ENCODE data around the gene CCDC93. TPM values are rescaled to one million over a fixed set of nuclear protein-coding genes. Genes with fewer than 3 reads are reported as not detected.

Gene CCDC93
- total and polyA plus RNA-seq, 10 of the 15 experiments (the other 5 are each of a cell fraction or from before 2014, with no cell fraction given): 3.6 to 27.2 (median 13.5) TPM

- TF ChIP-seq LARP7 (IDR thresholded peaks at IDR 0.05): no peak
- TF ChIP-seq PAX5 (IDR thresholded peaks at IDR 0.05; ENCODE audit: borderline replicate concordance, low read depth, low read length): no peak
- no peak for TF ChIP-seq RBBP5 (conservative IDR thresholded peaks at IDR 0.05)
- peak; percentile 38 for TF ChIP-seq RAD21 (IDR thresholded peaks at IDR 0.05; ENCODE audit: insufficient read depth, low read depth, low read length)
- TF ChIP-seq SIN3A (IDR thresholded peaks at IDR 0.05; ENCODE audit: low read depth, low read length): no peak
- TF ChIP-seq HSF1 (IDR thresholded peaks at IDR 0.05; ENCODE audit: low read depth, low read length): no peak
- no peak for TF ChIP-seq MYC (IDR thresholded peaks at IDR 0.05; ENCODE audit: insufficient read depth, insufficient read length, insufficient replicate concordance, low read length, severe bottlenecking)
- TF ChIP-seq STAT1 (conservative IDR thresholded peaks at IDR 0.05): no peak
- TF ChIP-seq MEF2A (IDR thresholded peaks at IDR 0.05; ENCODE audit: insufficient read depth, low read depth, low read length): no peak
- no peak for TF ChIP-seq JUNB (IDR thresholded peaks at IDR 0.05)
- TF ChIP-seq CHD2 (IDR thresholded peaks at IDR 0.05; ENCODE audit: borderline replicate concordance, low read depth, low read length): no peak
- no peak for TF ChIP-seq ZBTB4 (CRISPR knock-in tag; IDR thresholded peaks at IDR 0.05)
- no peak for TF ChIP-seq STAT3 (IDR thresholded peaks at IDR 0.05; ENCODE audit: low read depth, low read length)
- TF ChIP-seq YBX1 (IDR thresholded peaks at IDR 0.05): no peak
- no peak for TF ChIP-seq ATF7 (IDR thresholded peaks at IDR 0.05; ENCODE audit: low read depth)
- no peak for TF ChIP-seq RCOR1 (conservative IDR thresholded peaks at IDR 0.05; ENCODE audit: low read depth, low read length)
- TF ChIP-seq CTCF (IDR thresholded peaks at IDR 0.05 in 2 of 3, conservative IDR thresholded peaks at IDR 0.05 in 1 of 3; ENCODE audit: control insufficient read depth in 2 of 3, extremely low read depth in 1 of 3, insufficient read depth in 1 of 3, low read depth in 3 of 3, low read length in 3 of 3): peak; percentile 73 to 90 (median 74)
- no peak for TF ChIP-seq PRDM15 (CRISPR knock-in tag; IDR thresholded peaks at IDR 0.05)
- TF ChIP-seq SMC3 (IDR thresholded peaks at IDR 0.05; ENCODE audit: borderline replicate concordance, low read length): peak; percentile 76
- no peak for TF ChIP-seq RAD51 (IDR thresholded peaks at IDR 0.05)
Measured at GRCh38 chr2:118032169-118033013, 18.5 kb upstream of the CCDC93 start (continued).

Measured in GM12878 (cell line).